Activated T-cell treated with anti-CD3 and anti-CD28 coated beads for 24 hours (primary cell): ENCODE results near the gene TNS3.
"Not testable (repeated sequence)": the region's sequence is repeated elsewhere in the genome, so short reads cannot be mapped to it uniquely, and the experiment has no call there.

Experiments used
- DNase-seq: peaks from one replicate; pipeline ENCODE4 v3.0.0-alpha.2; 2020; ENCODE audit warnings: low read depth

Gene TNS3

DNA sequence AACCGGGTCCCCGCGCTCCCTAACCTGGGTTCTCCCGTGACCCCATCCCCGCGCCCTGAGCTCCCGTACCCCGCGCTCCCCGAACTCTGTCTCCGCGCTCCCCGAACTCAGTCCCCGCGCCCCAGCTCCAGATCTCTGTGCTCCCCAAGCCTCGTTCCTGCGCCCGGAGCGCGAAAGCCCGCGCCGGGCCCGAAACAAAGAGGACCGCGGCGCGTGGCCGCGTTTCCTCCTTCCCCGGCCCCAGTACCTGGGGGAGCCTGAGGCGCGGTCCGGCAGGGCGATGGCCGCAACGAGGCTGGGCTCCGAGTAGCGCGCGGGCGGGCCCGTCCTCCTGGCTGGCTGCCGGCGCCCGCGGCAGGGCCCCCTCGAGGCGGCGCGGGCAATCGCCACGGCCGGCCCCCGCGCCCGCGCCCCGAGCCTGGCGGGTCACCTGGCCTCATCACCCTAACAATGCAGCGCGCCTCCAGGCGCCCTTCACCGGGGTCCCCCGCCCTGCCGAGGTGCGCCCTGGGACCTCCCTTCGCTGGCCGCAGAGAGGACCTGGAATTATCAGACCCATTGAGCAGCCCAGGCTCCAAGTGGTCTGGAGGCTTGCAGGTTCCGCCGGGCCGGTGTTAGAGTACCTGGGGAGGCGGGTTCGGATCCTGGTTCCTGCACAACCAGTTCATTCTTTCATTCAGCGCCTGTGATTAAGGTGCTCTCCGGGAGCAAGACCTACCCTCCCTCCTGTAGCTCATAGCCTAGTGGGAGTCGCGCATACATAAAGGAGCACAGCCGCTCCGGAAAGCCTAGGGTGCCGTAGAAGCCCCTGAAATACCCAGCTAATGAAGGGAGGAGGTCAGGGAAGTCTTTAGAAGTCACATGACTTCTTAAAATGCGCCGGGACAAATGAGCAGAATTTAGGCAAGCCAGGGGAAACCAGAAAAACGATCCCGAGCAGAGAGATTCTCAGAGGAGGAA lies at the start of gene TNS3:
Gene TNS3, minus strand, starts transcription at position 308 of the 960 bp plus-strand sequence. CDS start 142,475 bp downstream, outside the sequence.
- no peak for DNase-seq

DNA sequence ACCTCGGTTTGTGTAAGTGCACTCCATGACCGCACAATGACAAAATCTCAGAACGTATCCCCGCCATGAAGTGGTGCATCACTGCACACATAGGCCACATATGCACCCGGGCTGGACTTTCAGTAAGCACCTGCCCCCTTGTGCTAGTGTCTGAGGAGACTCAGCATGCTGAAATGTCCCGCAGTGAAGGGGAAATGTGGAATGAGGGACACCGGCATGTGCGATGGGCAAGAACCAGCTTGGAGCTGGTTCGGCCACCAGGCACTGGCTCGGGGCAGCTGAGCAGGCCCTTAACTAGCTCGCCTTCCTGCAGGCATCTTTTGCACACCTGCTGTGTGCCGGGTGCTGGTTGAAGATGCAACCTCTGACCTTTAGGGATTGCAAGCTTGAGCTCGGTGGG lies 49.8 kb upstream of the TNS3 start:
- DNase-seq, result no peak

DNA sequence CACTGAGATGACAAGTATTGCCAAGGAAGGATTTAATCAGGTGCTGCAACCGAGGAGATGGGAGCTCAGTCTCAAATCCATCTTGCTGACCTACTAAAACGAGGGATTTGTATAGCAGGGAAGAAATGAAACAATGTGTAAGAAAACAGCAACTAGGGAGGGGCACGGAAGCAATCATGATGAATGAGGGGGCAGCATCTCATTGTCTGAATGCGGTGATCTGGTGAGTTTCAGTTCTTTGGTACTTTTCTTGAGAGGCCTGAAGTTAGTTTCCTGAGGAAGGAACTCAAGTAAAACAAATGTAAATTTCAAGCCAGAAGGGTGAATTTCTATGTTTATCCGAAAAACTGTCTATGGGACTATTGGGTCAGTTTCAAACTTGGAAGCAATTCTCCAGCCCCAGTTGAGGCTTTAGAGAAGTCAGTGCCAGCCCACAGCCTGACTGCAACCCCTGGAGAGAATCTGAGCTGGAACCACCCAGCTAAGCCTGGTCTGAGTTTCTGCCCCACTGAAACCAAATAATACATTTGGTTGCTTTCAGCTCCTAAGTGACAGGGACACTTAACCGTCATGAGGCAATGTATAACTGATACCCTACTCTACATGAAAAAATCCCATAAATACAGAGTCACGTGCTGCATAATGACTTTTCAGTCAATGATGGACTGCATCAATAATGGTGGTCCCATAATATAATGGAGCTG lies 45.8 kb upstream of the TNS3 start:
- DNase-seq, result no peak

DNA sequence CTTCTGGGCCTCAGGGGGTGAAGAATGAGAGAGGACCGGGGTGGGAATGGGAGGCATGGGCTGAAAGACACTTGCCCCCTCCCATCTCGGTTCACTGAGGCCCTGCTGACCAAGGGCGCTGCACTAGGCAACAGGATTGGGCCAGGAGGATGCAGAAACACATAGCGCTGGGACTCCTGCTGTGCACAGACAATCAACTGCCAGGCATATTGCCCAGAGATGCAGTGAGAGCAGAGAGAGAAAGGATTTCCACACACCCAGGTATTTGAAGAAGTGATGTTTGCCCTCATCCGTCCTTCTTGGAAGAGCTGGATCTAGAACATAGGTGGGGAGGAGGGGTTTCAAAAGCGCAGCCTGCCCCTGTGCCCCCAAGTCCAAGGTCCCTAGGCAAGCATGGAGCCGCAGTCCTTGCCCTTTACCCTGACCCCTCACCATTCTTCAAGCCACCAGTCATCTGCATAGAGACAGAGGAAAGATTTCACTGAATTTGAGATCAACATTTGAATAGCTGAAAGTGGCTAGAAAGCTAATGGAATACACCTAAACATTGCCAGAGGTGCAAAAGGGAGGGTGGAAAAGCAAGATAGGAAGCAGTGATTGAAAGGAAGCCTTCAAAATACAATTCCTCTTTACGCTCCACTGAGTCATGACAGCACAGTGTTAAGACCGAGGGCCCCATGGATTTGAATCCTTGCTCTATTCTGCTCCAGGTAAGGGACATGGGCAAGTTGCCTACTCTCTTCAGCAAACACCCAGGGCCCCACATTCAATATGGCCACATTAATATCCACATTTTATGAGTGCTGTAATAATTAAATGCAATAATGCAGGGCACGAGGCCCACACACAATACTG lies 44.2 kb upstream of the TNS3 start:
- DNase-seq, result no peak

DNA sequence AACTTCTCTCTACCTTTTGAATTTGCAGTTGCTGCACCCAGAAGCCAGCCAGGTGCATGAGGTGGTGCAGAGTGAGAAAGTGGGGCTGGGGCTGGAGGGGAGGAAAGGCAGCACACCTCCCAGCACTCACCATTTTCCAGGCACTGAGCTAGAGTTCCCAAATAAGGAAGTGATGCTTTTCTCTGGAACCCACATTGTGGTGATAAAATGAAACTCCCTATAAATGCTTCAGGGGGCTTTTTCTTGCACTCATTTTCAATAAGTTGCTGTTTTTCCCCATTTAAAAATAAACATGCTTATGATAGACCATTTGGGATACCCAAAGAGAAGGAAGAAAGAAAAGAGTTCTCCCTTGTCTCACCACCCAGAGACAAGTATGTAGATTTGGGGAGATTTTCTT lies 42.8 kb upstream of the TNS3 start:
- DNase-seq, result no peak

DNA sequence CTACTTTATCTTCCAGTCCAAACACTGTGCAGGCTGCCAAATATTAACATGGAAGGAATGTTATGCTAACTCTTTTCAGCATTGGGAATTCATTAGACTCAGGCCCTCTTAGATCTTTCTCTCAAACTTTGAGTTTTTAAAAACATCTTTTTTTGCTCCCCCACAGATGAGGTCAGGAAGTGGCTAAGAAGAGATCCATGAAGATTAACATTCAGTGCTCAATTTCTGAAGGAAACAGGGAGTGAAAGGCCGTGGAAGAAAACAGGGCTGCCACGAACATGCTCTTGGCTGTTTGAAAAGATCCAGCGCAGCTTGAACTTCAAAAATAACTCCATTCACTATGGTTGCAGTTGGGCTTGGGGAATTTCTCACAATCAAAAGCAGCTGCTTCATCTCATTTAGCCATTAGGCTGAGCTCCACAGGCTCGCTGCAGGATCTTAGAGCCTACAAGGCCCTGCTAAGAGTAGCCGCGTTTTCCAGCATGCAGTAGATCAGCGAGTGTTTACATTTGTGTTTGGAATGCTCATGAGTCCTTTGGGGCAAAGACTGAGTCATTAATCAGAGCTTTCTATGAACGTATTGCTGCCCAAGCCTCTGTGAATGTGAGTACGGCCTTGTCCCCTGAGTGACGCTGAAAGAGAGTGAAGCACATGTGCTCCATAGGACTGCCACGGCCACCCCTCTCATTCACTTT lies 41.2 kb upstream of the TNS3 start:
- DNase-seq, result no peak

DNA sequence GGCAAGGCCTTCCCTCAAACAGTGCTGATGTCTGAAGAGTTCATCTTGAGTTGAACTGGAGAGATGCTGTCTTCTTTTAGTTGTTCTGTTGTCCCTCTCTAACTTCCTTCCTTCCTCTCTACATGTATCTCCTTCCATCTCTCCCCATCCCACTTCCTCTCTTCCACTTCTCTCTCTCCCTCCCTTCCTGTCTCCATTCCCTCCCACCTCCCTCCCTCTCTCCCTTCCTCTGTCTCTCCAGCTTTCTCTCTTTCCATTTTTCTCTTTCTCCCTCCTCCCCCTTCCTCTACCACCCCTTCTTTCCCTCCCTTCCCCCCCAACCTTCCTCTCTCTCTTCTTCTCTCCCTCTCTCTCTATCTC lies 40.7 kb upstream of the TNS3 start:
- DNase-seq, result no peak

DNA sequence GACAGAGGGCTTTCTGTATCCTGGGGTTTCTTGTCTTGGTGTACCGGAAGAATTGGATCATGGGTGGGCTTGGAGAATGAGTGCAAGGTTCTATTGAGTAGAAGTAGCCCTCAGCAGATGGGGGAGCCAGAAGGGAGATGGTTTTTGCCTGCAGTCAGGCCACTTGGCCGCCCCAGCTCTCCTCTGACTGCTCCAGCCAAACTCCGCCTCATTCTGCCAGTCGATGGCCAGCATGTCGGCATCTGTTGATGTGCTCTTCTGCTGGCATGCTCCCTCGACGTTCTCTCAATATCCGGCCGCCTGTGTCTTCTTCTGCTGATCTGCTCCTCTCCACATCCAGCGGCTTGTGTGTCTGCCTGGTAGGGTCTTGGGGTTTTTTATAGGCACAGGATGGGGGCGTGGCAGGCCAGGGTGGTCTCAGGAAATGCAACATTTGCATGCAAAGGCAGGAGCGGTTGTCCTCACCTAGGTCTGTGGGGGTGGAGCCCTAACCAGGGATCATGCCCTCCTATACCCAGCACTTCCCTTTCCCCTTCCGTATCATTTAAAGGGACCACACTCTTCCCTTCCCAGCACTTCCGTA lies 40.2 kb upstream of the TNS3 start:
- no peak for DNase-seq

DNA sequence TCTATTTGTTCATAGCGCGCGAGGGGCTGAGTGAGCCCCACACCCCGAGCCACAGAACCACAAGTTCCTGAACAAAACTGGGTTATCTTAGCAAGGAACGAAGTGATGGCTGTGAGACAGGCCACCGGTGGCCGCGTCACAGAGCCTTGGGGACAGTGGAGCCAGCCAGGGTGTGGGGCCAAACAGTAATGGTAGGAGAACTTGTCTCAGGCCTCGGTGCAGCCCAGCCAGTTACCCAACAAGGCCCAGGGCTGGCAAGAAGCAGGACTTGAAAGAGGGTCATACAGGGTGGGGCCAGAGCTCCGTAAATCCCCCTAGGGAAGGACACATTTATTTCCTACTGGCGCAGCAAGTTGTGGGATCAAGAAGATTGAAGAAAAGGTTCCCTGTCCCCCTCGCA lies 39.4 kb upstream of the TNS3 start:
- no peak for DNase-seq

DNA sequence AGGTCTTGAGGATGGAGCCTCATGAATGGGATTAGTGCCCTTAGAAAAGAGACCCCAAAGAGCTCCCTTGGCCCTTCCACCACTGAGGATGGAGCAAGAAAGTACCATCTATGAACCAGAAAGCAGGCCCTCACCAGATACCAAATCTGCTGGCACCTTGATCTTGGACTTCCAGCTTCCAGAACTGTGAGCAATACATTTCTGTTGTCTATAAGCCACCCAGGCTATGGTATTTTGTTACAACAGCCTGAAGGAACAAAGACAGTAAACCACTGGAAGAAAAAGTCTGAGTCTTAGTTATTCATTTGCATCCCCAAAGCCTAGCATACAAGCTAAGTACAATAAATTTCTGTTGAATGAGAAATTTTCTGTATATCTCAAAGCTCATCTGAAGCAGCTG lies 37.9 kb upstream of the TNS3 start:
- no peak for DNase-seq

DNA sequence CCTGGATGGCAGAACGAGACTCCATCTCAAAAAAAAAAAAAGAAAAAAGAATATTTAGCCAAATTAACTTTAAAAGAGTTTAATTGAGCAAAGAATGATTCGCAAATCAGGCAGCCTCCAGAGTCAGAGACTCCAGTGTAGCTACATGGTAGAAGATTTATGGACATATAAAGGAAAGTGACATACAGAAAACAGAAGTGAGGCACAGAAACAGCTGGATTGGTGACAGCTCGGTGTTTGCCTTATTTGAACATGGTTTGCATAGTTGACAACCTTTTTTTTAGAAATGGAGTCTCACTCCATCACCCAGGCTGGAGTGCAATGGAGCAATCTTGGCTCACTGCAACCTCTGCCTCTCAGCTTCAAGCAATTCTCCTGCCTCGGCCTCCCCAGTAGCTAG lies 35.2 kb upstream of the TNS3 start:
- no peak for DNase-seq

DNA sequence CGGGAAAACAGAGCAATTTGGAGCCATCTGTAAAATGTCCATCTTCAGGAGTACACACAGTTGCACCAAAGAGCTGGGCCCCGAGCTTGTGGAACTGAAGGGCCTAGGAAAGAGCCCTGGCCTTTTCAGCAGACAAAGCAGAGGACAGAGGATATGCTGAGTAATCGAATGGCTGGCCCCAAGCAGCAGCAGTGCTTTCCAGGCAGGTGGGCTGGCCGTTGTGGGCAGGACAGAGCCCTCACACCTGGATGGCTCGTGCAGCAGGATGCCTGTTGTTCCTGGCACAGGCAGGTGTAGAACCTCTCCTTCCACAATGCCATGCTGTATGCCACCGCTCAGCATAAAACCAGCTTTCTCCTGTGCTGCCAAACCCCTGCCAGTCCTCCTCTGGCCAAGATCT lies 32.5 kb upstream of the TNS3 start:
- DNase-seq, result no peak

DNA sequence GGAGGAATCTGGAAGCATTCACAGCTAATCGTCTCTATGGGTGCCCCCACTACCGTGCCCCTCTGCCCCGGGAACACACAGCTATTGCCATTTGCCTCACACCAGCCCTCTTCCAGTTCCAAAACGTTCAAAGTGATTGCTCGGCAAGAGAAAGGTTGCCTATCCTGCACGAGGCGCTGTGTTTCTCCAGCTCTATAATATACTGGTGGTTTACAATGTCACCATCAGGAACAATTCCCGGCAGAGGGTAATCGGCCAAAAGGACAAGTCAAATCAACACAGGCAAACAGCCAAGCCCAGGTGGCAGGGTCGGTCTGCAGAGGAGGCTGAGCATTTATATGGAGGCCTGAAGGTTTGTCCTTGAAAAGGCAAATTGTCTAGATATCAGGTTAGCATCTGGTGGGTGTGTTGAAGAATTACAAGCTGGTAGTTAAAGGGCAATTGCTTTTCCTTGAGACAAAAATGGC lies 29.2 kb upstream of the TNS3 start:
- DNase-seq, result no peak

DNA sequence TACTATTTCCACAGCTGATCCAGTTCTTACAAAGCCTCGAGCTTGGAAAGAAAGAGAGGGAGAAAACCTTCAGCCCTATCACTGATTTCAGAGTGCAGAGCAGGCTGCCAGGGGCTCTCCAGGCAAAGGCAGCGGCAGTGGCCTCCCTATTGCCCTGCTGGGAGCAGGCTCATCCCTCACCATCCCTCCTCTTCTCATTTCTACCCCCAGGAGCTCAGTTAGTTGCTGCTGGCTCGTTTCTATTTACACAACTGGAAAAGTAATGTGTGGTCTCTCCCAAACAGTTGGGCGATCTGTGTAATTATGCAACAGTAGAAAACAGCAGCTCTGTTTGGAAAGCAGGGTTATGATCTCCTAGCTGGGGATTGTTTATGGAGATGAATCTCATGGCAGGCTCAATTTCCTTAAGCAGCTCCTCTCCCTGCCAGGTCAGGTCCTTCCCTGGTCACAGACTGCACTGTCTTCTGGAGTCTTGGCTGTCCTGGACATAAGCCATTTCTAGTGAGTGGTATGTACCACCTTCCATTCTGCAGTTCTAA lies 28.7 kb upstream of the TNS3 start:
- DNase-seq, result no peak

DNA sequence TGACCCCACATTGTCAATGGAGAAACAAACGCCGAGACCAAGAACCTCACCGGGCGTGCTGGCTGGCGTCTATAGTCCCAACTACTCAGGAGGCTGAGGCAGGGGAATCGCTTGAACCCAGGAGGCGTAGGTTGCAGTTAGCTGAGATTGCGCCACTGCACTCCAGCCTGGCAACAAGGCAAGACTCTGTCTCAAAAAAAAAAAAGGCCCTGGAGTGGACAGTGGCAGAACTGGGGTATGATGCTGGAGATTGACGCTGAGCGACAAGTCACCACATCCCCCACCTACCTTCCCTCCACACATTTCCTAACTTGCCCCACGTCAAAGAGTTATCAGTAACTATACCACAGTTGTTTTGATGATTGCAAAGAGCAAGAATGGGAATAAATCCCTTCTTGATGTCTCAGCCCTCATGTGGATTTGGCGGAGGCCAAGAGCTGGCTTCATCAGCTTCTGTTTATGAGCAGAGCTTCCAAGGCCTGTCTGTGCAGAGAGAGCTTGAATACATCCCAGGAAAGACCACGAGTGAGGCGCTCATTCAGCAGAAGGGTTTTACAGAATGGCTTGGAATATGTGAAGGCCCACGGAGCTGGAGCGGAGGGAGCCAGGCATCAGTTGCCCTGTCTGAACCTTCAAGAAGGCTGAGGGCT lies 28.0 kb upstream of the TNS3 start:
- no peak for DNase-seq

DNA sequence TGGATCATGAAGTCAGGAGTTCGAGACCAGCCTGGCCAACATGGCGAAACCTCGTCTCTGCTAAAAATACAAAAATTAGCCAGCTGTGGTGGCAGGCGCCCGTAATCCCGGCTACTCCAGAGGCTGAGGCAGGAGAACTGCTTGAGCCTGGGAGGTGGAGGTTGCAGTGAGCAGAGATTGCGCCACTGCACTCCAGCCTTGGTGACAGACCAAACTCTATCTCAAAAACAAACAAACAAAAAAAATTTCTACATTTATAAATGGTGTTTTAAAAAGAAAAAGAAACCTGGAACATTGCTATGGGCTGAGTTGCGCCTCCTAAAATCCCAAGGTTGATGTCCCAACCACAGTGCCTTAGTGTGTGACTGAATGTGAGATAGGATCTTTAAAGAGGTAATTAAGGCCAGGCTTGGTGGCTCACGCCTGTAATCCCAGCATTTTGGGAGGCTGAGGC lies 24.7 kb upstream of the TNS3 start:
- DNase-seq, result not testable (repeated sequence)

DNA sequence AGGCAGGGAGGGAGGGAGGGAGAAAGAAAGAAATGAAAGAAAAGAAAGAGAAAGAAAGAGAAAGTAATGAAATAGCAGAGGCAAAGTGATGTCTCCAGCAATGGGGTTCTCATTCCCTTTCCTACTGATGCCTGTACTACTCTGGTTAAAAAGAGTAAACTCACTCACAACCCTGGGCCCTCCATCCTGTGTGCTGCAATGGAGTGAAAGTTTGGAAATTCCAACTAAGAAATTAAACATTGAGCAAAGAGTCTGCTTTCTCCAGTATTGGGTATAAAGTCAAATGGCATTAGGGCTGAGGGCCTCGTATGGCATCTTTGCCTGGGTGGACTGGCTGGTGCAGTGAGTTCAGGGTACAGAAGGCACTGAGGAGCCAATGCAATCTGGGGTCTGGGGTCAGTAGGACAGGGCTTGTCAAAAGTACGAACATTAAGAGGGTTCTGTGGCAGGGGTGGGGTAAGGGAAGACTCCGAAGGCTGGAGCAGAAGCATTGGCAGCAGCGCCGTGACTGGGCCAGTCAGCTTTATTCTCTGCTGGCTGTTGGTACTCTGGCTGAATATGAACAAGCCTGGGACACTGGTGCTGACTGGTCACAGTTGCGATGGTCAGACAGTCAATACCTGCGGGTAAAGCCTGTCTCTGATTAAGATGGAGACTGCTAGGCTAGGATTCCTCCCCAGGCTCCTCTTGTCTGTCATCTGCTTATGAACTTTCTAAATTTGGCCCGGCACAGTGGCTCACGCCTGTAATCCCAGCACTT lies 24.1 kb upstream of the TNS3 start:
- no peak for DNase-seq

DNA sequence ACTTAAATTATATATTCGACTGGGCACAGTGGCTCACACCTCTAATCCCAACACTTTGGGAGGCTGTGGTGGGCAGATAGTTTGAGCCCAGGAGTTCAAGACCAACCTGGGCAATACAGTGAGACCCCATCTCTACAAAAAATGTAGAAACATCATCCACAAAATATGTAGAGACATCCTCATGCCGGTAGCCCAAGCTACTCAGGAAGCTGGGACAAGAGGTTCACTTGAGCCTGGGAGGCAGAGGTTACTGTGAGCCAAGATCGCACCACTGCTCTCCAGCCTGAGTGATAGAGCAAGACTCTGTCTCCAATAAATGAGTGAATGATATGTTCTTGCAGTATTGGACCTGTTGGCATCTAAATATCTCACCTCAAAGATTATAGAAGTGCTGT lies 22.6 kb upstream of the TNS3 start:
- DNase-seq, result no peak

DNA sequence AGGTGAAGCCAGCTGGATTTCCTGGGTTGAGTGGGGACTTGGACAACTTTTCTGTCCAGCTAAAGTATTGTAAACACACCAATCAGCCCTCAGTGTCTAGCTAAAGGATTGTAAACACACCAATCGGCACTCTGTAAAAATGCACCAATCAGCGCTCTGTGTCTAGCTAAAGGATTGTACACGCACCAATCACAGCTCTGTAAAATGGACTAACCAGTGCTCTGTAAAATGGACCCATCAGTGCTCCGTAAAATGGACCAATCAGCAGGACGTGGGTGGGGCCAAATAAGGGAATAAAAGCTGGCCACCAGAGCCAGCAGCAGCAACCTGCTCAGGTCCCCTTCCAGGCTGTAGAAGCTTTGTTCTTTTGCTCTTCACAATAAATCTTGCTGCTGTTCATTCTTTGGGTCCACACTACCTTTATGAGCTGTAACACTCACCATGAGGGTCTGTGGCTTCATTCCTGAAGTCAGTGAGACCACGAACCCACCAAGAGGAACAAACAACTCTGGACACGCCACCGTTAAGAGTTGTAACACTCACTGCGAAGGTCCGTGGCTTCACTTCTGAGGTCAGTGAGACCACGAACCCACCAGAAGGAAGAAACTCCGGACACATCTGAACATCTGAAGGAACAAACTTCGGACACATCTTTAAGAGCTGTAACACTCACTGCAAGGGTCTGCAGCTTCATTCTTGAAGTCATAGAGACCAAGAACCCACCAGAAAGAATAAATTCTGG lies 21.8 kb upstream of the TNS3 start:
- not testable (repeated sequence) for DNase-seq
